Smooth muscle cell (in vitro differentiated cells): ENCODE results near the gene BHLHE41. TPM values are rescaled to one million over a fixed set of nuclear protein-coding genes. Genes with fewer than 3 reads are reported as not detected.

Experiments
- DNase-seq: peaks from one replicate; lab custom pipeline; 2025; ENCODE audit not compliant: unreplicated experiment; lab: John Stamatoyannopoulos, UW
- H2AFZ ChIP-seq: fragments of 200-600 bp; sonication (generic); 2 replicates; pipeline ENCODE4 v1.6.0; 2016; ENCODE audit warnings: antibody characterized with exemption, low read depth, mild to moderate bottlenecking
- H3F3A ChIP-seq: fragments of 200-600 bp; sonication (generic); 2 replicates; pipeline ENCODE4 v1.6.0; 2017; ENCODE audit warnings: antibody characterized with exemption, low read depth
- H3K27ac ChIP-seq: fragments of 200-600 bp; sonication (generic); 2 replicates; pipeline ENCODE4 v1.5.1; 2016; ENCODE audit warnings: low read depth, mild to moderate bottlenecking
- H3K27me3 ChIP-seq: fragments of 200-600 bp; sonication (generic); 2 replicates; pipeline ENCODE4 v1.6.1; 2016; ENCODE audit warnings: low read depth, mild to moderate bottlenecking
- H3K36me3 ChIP-seq: fragments of 200-600 bp; sonication (generic); 2 replicates; pipeline ENCODE4 v1.5.1; 2016; ENCODE audit warnings: low read depth
- H3K4me1 ChIP-seq: fragments of 200-600 bp; sonication (generic); 2 replicates; pipeline ENCODE4 v1.5.1; 2016; ENCODE audit warnings: low read depth
- H3K4me2 ChIP-seq: fragments of 200-600 bp; sonication (generic); 2 replicates; pipeline ENCODE4 v1.6.0; 2016; ENCODE audit warnings: mild to moderate bottlenecking
- H3K4me3 ChIP-seq: fragments of 200-600 bp; sonication (generic); 2 replicates; pipeline ENCODE4 v1.5.1; 2016; ENCODE audit warnings: mild to moderate bottlenecking
- H3K79me2 ChIP-seq: fragments of 200-600 bp; sonication (generic); 2 replicates; pipeline ENCODE4 v1.6.0; 2016; ENCODE audit warnings: low read depth, mild to moderate bottlenecking
- H3K9ac ChIP-seq: fragments of 200-600 bp; sonication (generic); 2 replicates; pipeline ENCODE4 v1.6.0; 2016; ENCODE audit warnings: low read depth
- H3K9me3 ChIP-seq: fragments of 200-600 bp; sonication (generic); replicated peaks from 2 replicates; pipeline ENCODE4 v1.5.1; 2016; ENCODE audit warnings: low read depth
- H4K20me1 ChIP-seq: fragments of 200-600 bp; sonication (generic); 2 replicates; pipeline ENCODE4 v1.6.0; 2016; ENCODE audit warnings: low read depth
- WGBS: methylation state at CpG from one replicate; pipeline ENCODE4 v1.1.7; 2016; ENCODE audit warnings: low lambda C conversion rate; 5-methylcytosine and 5-hydroxymethylcytosine counted together
- polyA plus RNA-seq: library from polyadenylated mRNA; unstranded; fragments of >200 nt; fragmentation: Nextera tagmentation; extraction: Ambion mirVana; gene quantifications from 2 replicates; pipeline ENCODE4 v1.2.1, GENCODE V29; 2016
- total RNA-seq: library from RNA; depleted of rRNA; stranded (reverse); fragments of >200 nt; gene quantifications from 2 replicates; pipeline ENCODE4 v1.2.3, GENCODE V29; 2014
- TF ChIP-seq, protein P1 (sequence below): fragments of 200-600 bp; sonication (generic); IDR thresholded peaks from 2 replicates; pipeline ENCODE4 v1.5.1; 2017; ENCODE audit warnings: borderline replicate concordance, mild to moderate bottlenecking, antibody characterized with exemption; ENCODE audit not compliant: insufficient read depth, poor library complexity, severe bottlenecking

The BHLHE41 gene
- total and polyA plus RNA-seq, 2 experiments from 2014 or later: 4.4 to 10.3 TPM

DNA sequence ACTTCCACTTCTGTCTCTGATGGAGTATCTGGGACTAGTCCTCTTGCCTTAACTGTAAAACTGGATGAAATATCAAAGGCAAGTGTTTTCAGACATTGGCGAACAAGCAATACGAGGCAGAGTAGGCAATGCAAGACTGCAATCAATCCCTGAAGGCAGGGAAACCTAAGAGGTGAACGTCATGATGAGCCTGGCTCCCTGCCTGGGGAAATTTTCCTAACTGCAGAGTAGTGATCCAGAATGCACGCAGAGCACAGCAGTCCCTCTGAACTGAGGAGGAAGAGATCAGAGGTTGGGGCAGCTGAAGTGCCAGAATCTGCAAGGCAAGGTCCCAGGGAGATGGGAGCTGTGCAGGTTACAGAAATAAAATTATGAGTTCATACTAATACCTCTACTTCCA lies 18.5 kb downstream of the BHLHE41 start:
- Histone ChIP-seq H3K4me2 (no peak overlapping the region), H3K9ac (no peak overlapping the region), H3K27me3 (no peaks in the 10 kb centered on the region), H4K20me1 (no peaks in the 10 kb centered on the region), H3K4me1 (no peaks in the 10 kb centered on the region), H3K36me3 (no peaks in the 10 kb centered on the region), H3K9me3 (no peaks in the 10 kb centered on the region), H3K27ac (no peak overlapping the region), H2AFZ (no peak overlapping the region), H3K79me2 (no peaks in the 10 kb centered on the region), H3K4me3 (no peak overlapping the region), H3F3A (no peaks in the 10 kb centered on the region)
- TF ChIP-seq, protein P1, sequence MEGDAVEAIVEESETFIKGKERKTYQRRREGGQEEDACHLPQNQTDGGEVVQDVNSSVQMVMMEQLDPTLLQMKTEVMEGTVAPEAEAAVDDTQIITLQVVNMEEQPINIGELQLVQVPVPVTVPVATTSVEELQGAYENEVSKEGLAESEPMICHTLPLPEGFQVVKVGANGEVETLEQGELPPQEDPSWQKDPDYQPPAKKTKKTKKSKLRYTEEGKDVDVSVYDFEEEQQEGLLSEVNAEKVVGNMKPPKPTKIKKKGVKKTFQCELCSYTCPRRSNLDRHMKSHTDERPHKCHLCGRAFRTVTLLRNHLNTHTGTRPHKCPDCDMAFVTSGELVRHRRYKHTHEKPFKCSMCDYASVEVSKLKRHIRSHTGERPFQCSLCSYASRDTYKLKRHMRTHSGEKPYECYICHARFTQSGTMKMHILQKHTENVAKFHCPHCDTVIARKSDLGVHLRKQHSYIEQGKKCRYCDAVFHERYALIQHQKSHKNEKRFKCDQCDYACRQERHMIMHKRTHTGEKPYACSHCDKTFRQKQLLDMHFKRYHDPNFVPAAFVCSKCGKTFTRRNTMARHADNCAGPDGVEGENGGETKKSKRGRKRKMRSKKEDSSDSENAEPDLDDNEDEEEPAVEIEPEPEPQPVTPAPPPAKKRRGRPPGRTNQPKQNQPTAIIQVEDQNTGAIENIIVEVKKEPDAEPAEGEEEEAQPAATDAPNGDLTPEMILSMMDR: no peak
- DNase-seq: no peak
- 81% methylated on average over 4 of the region's 4 CpGs for WGBS

DNA sequence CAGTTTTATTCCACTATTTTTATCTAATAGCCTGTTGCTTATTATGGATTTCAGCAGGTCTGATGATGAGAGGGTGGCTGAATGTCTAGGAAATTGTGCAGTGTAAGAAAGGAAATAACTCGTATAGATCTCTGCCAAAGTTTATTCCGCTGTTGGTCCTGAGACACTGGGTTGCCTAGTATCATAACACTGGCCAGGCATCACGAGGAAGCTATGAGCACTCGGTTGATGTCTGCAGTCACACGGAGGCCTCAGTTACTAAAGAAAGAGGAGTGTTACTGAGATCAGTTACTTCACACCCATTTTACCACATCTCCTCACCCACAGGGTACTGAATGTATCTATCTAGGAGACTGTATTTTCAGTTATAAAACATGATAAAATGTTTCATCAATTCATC lies 21.9 kb downstream of the BHLHE41 start:
- TF ChIP-seq, protein P1: no peak
- no peak for DNase-seq
- no peaks in the 10 kb centered on the region for H3K36me3 ChIP-seq
- no peaks in the 10 kb centered on the region for H3K4me1 ChIP-seq
- no peaks in the 10 kb centered on the region for H4K20me1 ChIP-seq
- no peak overlapping the region for H3K4me2 ChIP-seq
- H3K79me2 ChIP-seq: no peaks in the 10 kb centered on the region
- 90% methylated on average over 5 of the region's 5 CpGs for WGBS
- H3K27me3 ChIP-seq: no peaks in the 10 kb centered on the region
- H3K9ac ChIP-seq: no peak overlapping the region
- H3F3A ChIP-seq: no peaks in the 10 kb centered on the region
- no peak overlapping the region for H3K4me3 ChIP-seq
- no peak overlapping the region for H2AFZ ChIP-seq
- H3K27ac ChIP-seq: no peak overlapping the region
- H3K9me3 ChIP-seq: no peaks in the 10 kb centered on the region

DNA sequence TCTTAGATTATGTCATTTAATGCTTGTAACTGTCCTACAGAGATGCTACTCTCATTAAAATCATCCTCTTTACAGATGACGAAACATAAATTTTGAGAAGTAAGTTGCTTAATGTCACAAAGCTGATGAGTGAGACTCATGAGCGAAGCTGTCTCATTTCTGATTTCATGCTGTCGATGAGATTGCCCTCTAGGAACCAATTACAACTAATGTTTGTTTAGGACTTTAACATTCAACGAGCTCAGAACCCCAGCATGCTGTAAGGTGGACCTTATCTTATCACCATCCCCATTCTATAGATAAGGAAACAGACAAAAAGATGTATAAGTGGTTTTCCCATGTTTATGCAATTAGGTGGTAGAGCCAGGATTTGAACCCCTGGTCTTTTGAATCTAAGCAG lies 23.1 kb downstream of the BHLHE41 start:
- Histone ChIP-seq H3K9me3 (no peaks in the 10 kb centered on the region), H3K4me3 (no peak overlapping the region), H3K79me2 (no peaks in the 10 kb centered on the region), H4K20me1 (no peaks in the 10 kb centered on the region), H3K4me2 (no peak overlapping the region), H2AFZ (no peak overlapping the region), H3K9ac (no peak overlapping the region), H3K27ac (no peak overlapping the region), H3K4me1 (no peaks in the 10 kb centered on the region), H3K27me3 (no peaks in the 10 kb centered on the region), H3F3A (no peaks in the 10 kb centered on the region), H3K36me3 (no peaks in the 10 kb centered on the region)
- no peak for DNase-seq
- 59% methylated on average over 4 of the region's 4 CpGs for WGBS
- TF ChIP-seq, protein P1: no peak

DNA sequence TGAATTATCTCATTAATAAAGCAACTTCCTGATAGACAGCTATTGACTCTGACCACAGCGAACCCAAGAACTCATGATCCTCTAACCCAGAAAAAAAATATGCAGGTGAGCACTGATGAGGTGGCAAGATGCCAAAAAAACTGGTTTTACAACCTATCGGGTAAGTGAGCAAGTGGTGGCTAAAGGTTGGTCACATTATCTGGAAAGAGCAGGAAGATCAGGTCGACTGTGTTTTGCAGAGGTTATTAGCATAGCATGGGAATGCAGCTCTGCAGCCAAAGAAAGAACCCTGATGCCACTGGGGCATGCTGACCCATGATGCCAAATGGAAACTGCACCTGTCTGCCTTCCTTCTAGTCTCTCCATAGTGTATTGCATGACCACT lies 23.5 kb downstream of the BHLHE41 start:
- Histone ChIP-seq H2AFZ (no peak overlapping the region), H3K27ac (no peak overlapping the region), H3K4me1 (no peaks in the 10 kb centered on the region), H3K9me3 (no peaks in the 10 kb centered on the region), H3K27me3 (no peaks in the 10 kb centered on the region), H3K4me3 (no peak overlapping the region), H3K9ac (no peak overlapping the region), H4K20me1 (no peaks in the 10 kb centered on the region), H3K36me3 (no peaks in the 10 kb centered on the region), H3K4me2 (no peak overlapping the region), H3K79me2 (no peaks in the 10 kb centered on the region), H3F3A (no peaks in the 10 kb centered on the region)
- TF ChIP-seq, protein P1: no peak
- 57% methylated on average over 3 of the region's 3 CpGs for WGBS
- no peak for DNase-seq
